ENCODE results near the gene LIPE.
"Not testable (repeated sequence)": the region's sequence is repeated elsewhere in the genome, so short reads cannot be mapped to it uniquely, and the experiment has no call there.

The LIPE gene

GRCh38 chr19:42469311-42470235 is 42.4 kb upstream of the LIPE start:
- no peak overlapping the region for H3K4me3 ChIP-seq (ENCODE audit: low read depth, low read length)

GRCh38 chr19:42468273-42468796 is 41.1 kb upstream of the LIPE start:
- peak; percentile 69 for DNase-seq (ENCODE audit: low read depth)
- H3K4me3 ChIP-seq (ENCODE audit: low read depth, low read length): no peak overlapping the region
- TF ChIP-seq CTCF (conservative IDR thresholded peaks at IDR 0.05; ENCODE audit: low read depth, low read length): no peak

More at GRCh38 chr19:42469311-42470235, 42.4 kb upstream of the LIPE start:
- DNase-seq (ENCODE audit: low read depth): no peak
- TF ChIP-seq CTCF (conservative IDR thresholded peaks at IDR 0.05; ENCODE audit: low read depth, low read length): no peak

GRCh38 chr19:42467183-42467760 is 40.1 kb upstream of the LIPE start:
- DNase-seq (ENCODE audit: low read depth): no peak
- TF ChIP-seq CTCF (conservative IDR thresholded peaks at IDR 0.05; ENCODE audit: low read depth, low read length): no peak
- H3K4me3 ChIP-seq (ENCODE audit: low read depth, low read length): no peak overlapping the region

GRCh38 chr19:42466521-42467182 is 39.5 kb upstream of the LIPE start:
- DNase-seq (ENCODE audit: low read depth): peak; percentile 31
- TF ChIP-seq CTCF (conservative IDR thresholded peaks at IDR 0.05; ENCODE audit: low read depth, low read length): no peak
- H3K4me3 ChIP-seq (ENCODE audit: low read depth, low read length): no peak overlapping the region

GRCh38 chr19:42465827-42466280 is 38.7 kb upstream of the LIPE start:
- H3K4me3 ChIP-seq (ENCODE audit: low read depth, low read length): no peak overlapping the region
- DNase-seq (ENCODE audit: low read depth): no peak
- TF ChIP-seq CTCF (conservative IDR thresholded peaks at IDR 0.05; ENCODE audit: low read depth, low read length): no peak

GRCh38 chr19:42461700-42462324 is 34.6 kb upstream of the LIPE start:
- TF ChIP-seq CTCF (conservative IDR thresholded peaks at IDR 0.05; ENCODE audit: low read depth, low read length): no peak
- DNase-seq (ENCODE audit: low read depth): no peak
- no peak overlapping the region for H3K4me3 ChIP-seq (ENCODE audit: low read depth, low read length)

GRCh38 chr19:42461231-42461630 is 34.0 kb upstream of the LIPE start:
- DNase-seq (ENCODE audit: low read depth); H3K4me3 ChIP-seq (ENCODE audit: low read depth, low read length): not testable (repeated sequence)

Data from choroid plexus epithelial cell (primary cell).